ENCODE data around the gene PDZRN3. TPM values are rescaled to one million over a fixed set of nuclear protein-coding genes. Genes with fewer than 3 reads are reported as not detected.

Gene PDZRN3
- total RNA-seq, 1 experiment from 2014 or later = 0.17 TPM

DNA sequence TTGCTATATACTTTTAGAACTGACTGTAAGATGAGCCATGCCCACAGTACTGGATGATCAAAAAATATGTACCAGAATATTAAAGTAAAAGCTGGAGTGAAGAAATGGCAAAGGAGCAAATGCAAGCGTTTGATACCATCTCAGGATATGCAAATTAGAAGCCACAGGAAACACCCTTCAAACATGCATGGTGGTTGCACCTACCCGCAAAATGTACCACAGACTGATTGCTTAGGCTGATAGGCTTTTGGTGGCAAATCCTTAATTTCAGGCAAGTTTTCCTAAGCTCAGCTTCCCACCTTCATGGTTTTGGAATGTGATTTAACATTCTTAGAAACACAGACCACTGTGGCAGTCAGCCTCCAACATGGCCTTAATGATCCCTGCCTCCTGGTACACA, 149.0 kb downstream of the PDZRN3 start:
- DNase-seq (ENCODE audit: low read depth, low spot score) (no peak), ATAC-seq (no peak)
- Histone ChIP-seq H3K4me1 (ENCODE audit: control insufficient read depth in 1 of 2, insufficient read depth in 2 of 2, low read length in 2 of 2) (no peaks in the 10 kb centered on the region), H2AFZ (ENCODE audit: low read depth, low read length, poor library complexity, severe bottlenecking) (no peak overlapping the region), H3K9me2 (ENCODE audit: insufficient read depth) (no peaks in the 10 kb centered on the region), H3K79me2 (ENCODE audit: insufficient read depth, low read length) (no peaks in the 10 kb centered on the region), H3K27me3 (ENCODE audit: insufficient read depth, low read length) (peaks cover 14% of the 10 kb centered on the region; the same call in 1 of the 2 replicates), H3K27ac (ENCODE audit: low read depth, low read length) (no peak overlapping the region), H4K20me1 (ENCODE audit: insufficient read depth) (no peaks in the 10 kb centered on the region), H3K9ac (ENCODE audit: low read length) (no peak overlapping the region), H3K36me3 (ENCODE audit: control insufficient read depth in 1 of 2, insufficient read depth in 2 of 2, low read length in 2 of 2) (no peaks in the 10 kb centered on the region), H3K9me3 (ENCODE audit: control insufficient read depth in 1 of 2, insufficient read depth in 1 of 2, low read depth in 1 of 2, low read length in 2 of 2) (no peaks in the 10 kb centered on the region), H3K4me3 (replicated peaks in 1 of 2; ENCODE audit: low read depth in 1 of 2, low read length in 2 of 2) (no peak overlapping the region), H3K4me2 (ENCODE audit: low read length) (no peak overlapping the region)
- BruUV-seq (replicated peaks) = no TSS peak
- ChIA-PET CTCF (no interaction called here), RAD21 (ENCODE audit: low non-redundant PET in 1 of 2, low total read pairs in 2 of 2, uncharacterized antibody in 2 of 2, unreplicated experiment in 2 of 2) (no interaction called here), POLR2A (no interaction called here)
- intact Hi-C loops (cut with micrococcal nuclease) = no loop called here
- TF ChIP-seq, protein P1, sequence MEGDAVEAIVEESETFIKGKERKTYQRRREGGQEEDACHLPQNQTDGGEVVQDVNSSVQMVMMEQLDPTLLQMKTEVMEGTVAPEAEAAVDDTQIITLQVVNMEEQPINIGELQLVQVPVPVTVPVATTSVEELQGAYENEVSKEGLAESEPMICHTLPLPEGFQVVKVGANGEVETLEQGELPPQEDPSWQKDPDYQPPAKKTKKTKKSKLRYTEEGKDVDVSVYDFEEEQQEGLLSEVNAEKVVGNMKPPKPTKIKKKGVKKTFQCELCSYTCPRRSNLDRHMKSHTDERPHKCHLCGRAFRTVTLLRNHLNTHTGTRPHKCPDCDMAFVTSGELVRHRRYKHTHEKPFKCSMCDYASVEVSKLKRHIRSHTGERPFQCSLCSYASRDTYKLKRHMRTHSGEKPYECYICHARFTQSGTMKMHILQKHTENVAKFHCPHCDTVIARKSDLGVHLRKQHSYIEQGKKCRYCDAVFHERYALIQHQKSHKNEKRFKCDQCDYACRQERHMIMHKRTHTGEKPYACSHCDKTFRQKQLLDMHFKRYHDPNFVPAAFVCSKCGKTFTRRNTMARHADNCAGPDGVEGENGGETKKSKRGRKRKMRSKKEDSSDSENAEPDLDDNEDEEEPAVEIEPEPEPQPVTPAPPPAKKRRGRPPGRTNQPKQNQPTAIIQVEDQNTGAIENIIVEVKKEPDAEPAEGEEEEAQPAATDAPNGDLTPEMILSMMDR (IDR thresholded peaks at IDR 0.05 in 2 of 3, conservative IDR thresholded peaks at IDR 0.05 in 1 of 3; ENCODE audit: borderline replicate concordance in 1 of 3, insufficient read depth in 1 of 3, low read depth in 2 of 3, low read length in 2 of 3) = no peak
- TF ChIP-seq, protein P2, sequence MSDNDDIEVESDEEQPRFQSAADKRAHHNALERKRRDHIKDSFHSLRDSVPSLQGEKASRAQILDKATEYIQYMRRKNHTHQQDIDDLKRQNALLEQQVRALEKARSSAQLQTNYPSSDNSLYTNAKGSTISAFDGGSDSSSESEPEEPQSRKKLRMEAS (IDR thresholded peaks at IDR 0.05) = no peak
- TF ChIP-seq, protein P3, sequence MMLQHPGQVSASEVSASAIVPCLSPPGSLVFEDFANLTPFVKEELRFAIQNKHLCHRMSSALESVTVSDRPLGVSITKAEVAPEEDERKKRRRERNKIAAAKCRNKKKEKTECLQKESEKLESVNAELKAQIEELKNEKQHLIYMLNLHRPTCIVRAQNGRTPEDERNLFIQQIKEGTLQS (IDR thresholded peaks at IDR 0.05) = no peak
- TF ChIP-seq POLR2AphosphoS5 (IDR thresholded peaks at IDR 0.05; ENCODE audit: low read depth, low read length) (no peak), EZH2phosphoT487 (IDR thresholded peaks at IDR 0.05; ENCODE audit: borderline replicate concordance) (no peak), YY1 (IDR thresholded peaks at IDR 0.05; ENCODE audit: extremely low read depth, insufficient replicate concordance, low read depth, low read length) (no peak), EZH2 (IDR thresholded peaks at IDR 0.05) (no peak), ELF1 (IDR thresholded peaks at IDR 0.05; ENCODE audit: borderline replicate concordance, low read depth) (no peak), ZNF274 (IDR thresholded peaks at IDR 0.05; ENCODE audit: low read depth, low read length) (no peak), RAD21 (IDR thresholded peaks at IDR 0.05; ENCODE audit: low read depth) (no peak)

All from HCT116 (cell line).